ENCODE data around the gene AQP12A.

GRCh38 chr2:240724431-240724830 lies 32.8 kb downstream of the AQP12A start:
- TF ChIP-seq EP300 (IDR thresholded peaks at IDR 0.05) (no peak), CTCF (IDR thresholded peaks at IDR 0.05) (no peak), POLR2AphosphoS5 (IDR thresholded peaks at IDR 0.05) (no peak), POLR2A (IDR thresholded peaks at IDR 0.05) (no peak)

All from stomach (tissue), 4 donors.